ENCODE measurements around the gene AMZ2. TPM values are rescaled to one million over a fixed set of nuclear protein-coding genes. Genes with fewer than 3 reads are reported as not detected.

The AMZ2 gene
- total RNA-seq, 1 donor from 2014 or later: 66.5 TPM

DNA sequence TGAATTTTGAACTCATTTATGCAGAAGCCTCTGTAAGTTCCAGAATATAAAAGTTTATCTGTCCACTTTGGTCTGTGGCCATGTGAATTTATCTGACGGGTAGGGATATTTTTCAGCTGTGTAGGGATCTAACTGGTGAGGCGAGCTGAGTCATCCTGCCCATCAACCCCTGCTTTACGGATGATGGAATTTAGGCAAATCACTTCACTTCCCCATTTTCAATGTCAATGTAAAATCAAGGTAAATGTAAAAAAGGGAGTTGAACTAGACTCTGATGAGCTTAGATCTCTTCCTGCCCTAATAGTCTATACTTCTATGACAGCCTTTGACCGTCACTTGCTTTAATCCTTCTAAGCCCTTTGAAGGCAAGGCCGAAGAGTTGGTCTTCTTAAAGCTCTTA is 40.5 kb downstream of the AMZ2 start:
- TF ChIP-seq, protein P1, sequence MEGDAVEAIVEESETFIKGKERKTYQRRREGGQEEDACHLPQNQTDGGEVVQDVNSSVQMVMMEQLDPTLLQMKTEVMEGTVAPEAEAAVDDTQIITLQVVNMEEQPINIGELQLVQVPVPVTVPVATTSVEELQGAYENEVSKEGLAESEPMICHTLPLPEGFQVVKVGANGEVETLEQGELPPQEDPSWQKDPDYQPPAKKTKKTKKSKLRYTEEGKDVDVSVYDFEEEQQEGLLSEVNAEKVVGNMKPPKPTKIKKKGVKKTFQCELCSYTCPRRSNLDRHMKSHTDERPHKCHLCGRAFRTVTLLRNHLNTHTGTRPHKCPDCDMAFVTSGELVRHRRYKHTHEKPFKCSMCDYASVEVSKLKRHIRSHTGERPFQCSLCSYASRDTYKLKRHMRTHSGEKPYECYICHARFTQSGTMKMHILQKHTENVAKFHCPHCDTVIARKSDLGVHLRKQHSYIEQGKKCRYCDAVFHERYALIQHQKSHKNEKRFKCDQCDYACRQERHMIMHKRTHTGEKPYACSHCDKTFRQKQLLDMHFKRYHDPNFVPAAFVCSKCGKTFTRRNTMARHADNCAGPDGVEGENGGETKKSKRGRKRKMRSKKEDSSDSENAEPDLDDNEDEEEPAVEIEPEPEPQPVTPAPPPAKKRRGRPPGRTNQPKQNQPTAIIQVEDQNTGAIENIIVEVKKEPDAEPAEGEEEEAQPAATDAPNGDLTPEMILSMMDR (IDR thresholded peaks at IDR 0.05): no peak
- Mint-ChIP-seq H3K4me3 (ENCODE audit: unreplicated experiment) (no peak overlapping the region), H3K36me3 (ENCODE audit: low read depth) (no peaks in the 10 kb centered on the region), H3K4me1 (ENCODE audit: low read depth) (peaks cover 16% of the 10 kb centered on the region), H3K27me3 (ENCODE audit: low read depth) (peaks cover 7% of the 10 kb centered on the region), H3K9me3 (ENCODE audit: low read depth) (no peaks in the 10 kb centered on the region), H3K27ac (ENCODE audit: unreplicated experiment) (no peak overlapping the region)
- no peak for DNase-seq (ENCODE audit: low spot score)

DNA sequence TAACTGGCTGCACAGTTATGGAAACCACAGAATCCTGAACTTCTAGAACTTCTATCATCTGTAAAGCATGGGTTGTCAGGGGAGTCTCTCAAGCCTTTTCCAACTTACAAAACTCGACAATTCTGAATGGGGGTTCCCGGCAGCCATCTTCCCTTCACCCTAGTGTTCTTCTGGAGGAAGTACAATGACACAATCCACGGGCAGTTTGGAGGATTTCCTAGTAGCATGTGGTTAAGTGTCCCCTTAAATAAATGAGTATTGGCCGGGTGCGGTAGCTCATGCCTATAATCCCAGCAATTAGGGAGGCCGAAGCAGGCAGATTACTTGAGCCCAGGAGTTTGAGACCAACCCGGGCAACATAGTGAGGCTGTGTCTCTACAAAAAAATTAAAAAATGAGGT is 41.0 kb downstream of the AMZ2 start:
- Mint-ChIP-seq H3K36me3 (ENCODE audit: low read depth) (no peaks in the 10 kb centered on the region), H3K27me3 (ENCODE audit: low read depth) (peaks cover 7% of the 10 kb centered on the region), H3K9me3 (ENCODE audit: low read depth) (no peaks in the 10 kb centered on the region), H3K27ac (ENCODE audit: unreplicated experiment) (no peak overlapping the region), H3K4me3 (ENCODE audit: unreplicated experiment) (no peak overlapping the region), H3K4me1 (ENCODE audit: low read depth) (peaks cover 16% of the 10 kb centered on the region)
- no peak for DNase-seq (ENCODE audit: low spot score)
- TF ChIP-seq, protein P1 (IDR thresholded peaks at IDR 0.05): no peak

GRCh38 chr17:68289473-68289872 is 41.6 kb downstream of the AMZ2 start:
- TF ChIP-seq, protein P1 (IDR thresholded peaks at IDR 0.05): no peak
- Mint-ChIP-seq H3K4me1 (ENCODE audit: low read depth) (peaks cover 16% of the 10 kb centered on the region), H3K9me3 (ENCODE audit: low read depth) (no peaks in the 10 kb centered on the region), H3K27me3 (ENCODE audit: low read depth) (peaks cover 10% of the 10 kb centered on the region), H3K36me3 (ENCODE audit: low read depth) (no peaks in the 10 kb centered on the region), H3K4me3 (ENCODE audit: unreplicated experiment) (no peak overlapping the region), H3K27ac (ENCODE audit: unreplicated experiment) (no peak overlapping the region)
- DNase-seq (ENCODE audit: low spot score): no peak

GRCh38 chr17:68289936-68290267 is 42.1 kb downstream of the AMZ2 start:
- H3K4me3 Mint-ChIP-seq (ENCODE audit: unreplicated experiment): no peak overlapping the region
- no peaks in the 10 kb centered on the region for H3K36me3 Mint-ChIP-seq (ENCODE audit: low read depth)
- H3K9me3 Mint-ChIP-seq (ENCODE audit: low read depth): no peaks in the 10 kb centered on the region
- H3K27me3 Mint-ChIP-seq (ENCODE audit: low read depth): peaks cover 10% of the 10 kb centered on the region
- H3K27ac Mint-ChIP-seq (ENCODE audit: unreplicated experiment): no peak overlapping the region
- DNase-seq (ENCODE audit: low spot score): no peak
- TF ChIP-seq, protein P1 (IDR thresholded peaks at IDR 0.05): no peak
- H3K4me1 Mint-ChIP-seq (ENCODE audit: low read depth): peaks cover 16% of the 10 kb centered on the region

DNA sequence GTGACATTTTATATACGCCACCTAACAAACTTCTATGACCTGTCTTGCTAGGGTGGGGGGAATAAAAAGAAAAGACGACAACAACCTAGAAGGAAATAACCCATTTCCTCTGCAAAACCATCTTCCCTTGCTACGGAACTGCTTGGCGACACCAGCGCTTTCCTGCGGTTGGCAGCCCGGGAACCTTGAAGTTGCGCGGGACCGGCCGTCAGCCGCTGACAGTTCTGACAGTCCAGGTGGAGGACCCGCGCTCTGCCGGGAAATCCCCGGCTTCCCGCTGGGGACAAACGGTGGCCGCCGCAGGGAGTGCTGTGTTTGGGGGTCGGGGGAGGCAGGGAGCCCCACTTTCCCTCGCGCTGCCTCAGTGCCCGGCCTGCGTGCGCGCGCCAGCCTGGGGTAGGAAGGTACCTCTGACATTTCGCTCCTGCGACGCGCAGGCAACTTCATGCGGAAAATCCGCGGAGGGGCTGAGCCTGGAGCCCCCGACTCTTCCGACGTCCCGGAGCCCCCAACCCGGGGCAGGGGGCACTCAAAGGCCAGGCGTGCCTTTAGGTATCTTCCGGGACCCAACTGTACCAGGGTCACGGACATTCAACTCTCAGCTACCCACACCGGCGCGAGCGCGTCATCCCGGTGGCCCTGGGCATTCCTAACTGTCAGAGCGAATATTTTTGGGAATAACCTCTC is 42.6 kb downstream of the AMZ2 start:
- Mint-ChIP-seq H3K4me1 (ENCODE audit: low read depth) (peaks cover 16% of the 10 kb centered on the region), H3K9me3 (ENCODE audit: low read depth) (no peaks in the 10 kb centered on the region), H3K27ac (ENCODE audit: unreplicated experiment) (no peak overlapping the region), H3K4me3 (ENCODE audit: unreplicated experiment) (peak overlapping the region; percentile 77), H3K36me3 (ENCODE audit: low read depth) (no peaks in the 10 kb centered on the region), H3K27me3 (ENCODE audit: low read depth) (peaks cover 10% of the 10 kb centered on the region)
- TF ChIP-seq, protein P1 (IDR thresholded peaks at IDR 0.05): no peak
- no peak for DNase-seq (ENCODE audit: low spot score)
